Skeletal muscle tissue (tissue), 4 donors: ENCODE data around the gene KIAA1586. TPM values are rescaled to one million over a fixed set of nuclear protein-coding genes. Genes with fewer than 3 reads are reported as not detected.
A peak's percentile ranks its signal among the peaks of the same experiment; 100 is the strongest.
"Not testable (repeated sequence)": the region's sequence is repeated elsewhere in the genome, so short reads cannot be mapped to it uniquely, and the experiment has no call there.

Experiments used
- H3K27ac ChIP-seq: one replicate; pipeline ENCODE4 v1.7.0; 2013; ENCODE audit warnings: mild to moderate bottlenecking, low read depth, low read length, inconsistent platforms
- H3K27me3 ChIP-seq, 3 donors: one replicate each; pipeline ENCODE4 v1.7.0; 2013; ENCODE audit warnings: low read length in 3 of 3; ENCODE audit not compliant: control insufficient read depth in 3 of 3, insufficient read depth in 3 of 3
- H3K36me3 ChIP-seq, 3 donors: one replicate each; pipeline ENCODE4 v1.7.0; 2013; ENCODE audit warnings: low read length in 3 of 3; ENCODE audit not compliant: control insufficient read depth in 3 of 3, insufficient read depth in 3 of 3
- H3K4me1 ChIP-seq, 3 donors: one replicate each; pipeline ENCODE4 v1.7.0; 2013; ENCODE audit warnings: low read length in 3 of 3, mild to moderate bottlenecking in 3 of 3; ENCODE audit not compliant: control insufficient read depth in 3 of 3, insufficient read depth in 3 of 3
- H3K4me3 ChIP-seq, 3 donors: one replicate each; pipeline ENCODE4 v1.7.0; 2013; ENCODE audit warnings: low read length in 3 of 3
- H3K9ac ChIP-seq, 3 donors: one replicate each; pipeline ENCODE4 v1.7.0; 2013; ENCODE audit warnings: low read length in 3 of 3, mild to moderate bottlenecking in 3 of 3, moderate library complexity in 2 of 3, low read depth in 1 of 3
- H3K9me3 ChIP-seq, 3 donors: one replicate each; pipeline ENCODE4 v1.7.0; 2013; ENCODE audit warnings: low read length in 3 of 3; ENCODE audit not compliant: control insufficient read depth in 3 of 3
- total RNA-seq: library from RNA; depleted of rRNA; stranded (reverse); fragments of >200 nt; gene quantifications from one replicate; pipeline ENCODE4 v1.2.3, GENCODE V29; 2014
- donor health status: Osteomylitis.

Gene KIAA1586
- total RNA-seq, 1 donor from 2014 or later, result 15.7 TPM

- Histone ChIP-seq H3K9ac (no peak overlapping the region), H3K36me3 (no peaks in the 10 kb centered on the region), H3K4me3 (no peak overlapping the region), H3K4me1 (no peaks in the 10 kb centered on the region), H3K27me3 (peaks cover 4 to 13% (median 12%) of the 10 kb centered on the region in 3 donors), H3K27ac (no peak overlapping the region), H3K9me3 (no peaks in the 10 kb centered on the region)
These were observed 7.6 kb upstream of the KIAA1586 start for GRCh38 chr6:57038906-57039305.

DNA sequence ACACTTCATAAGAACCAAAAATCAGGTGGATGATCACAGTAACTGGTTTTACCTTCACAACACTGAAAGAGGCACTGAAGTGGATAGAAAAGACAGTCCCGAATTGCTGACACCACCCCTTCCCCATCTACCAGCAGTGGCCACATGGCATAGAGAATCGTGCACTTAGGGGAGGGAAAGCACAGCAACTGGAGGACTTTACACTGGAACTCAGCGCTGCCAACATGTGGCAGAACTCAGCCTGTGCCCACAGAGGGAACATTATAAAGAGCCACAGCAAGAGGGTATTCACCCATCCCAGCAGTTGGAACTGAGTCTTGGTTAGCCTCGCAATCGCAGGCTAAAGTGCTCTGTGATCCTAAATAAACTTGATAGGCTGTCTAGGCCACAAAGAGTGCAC lies 6.5 kb upstream of the KIAA1586 start:
- no peaks in the 10 kb centered on the region for H3K4me1 ChIP-seq
- no peaks in the 10 kb centered on the region for H3K36me3 ChIP-seq
- H3K9ac ChIP-seq, result no peak overlapping the region
- peaks cover 4 to 13% (median 12%) of the 10 kb centered on the region in 3 donors for H3K27me3 ChIP-seq
- H3K4me3 ChIP-seq, result no peak overlapping the region
- H3K9me3 ChIP-seq, result no peaks in the 10 kb centered on the region
- no peak overlapping the region for H3K27ac ChIP-seq

- H3K9ac ChIP-seq, result not testable (repeated sequence)
These were observed 2.4 kb upstream of the KIAA1586 start for GRCh38 chr6:57044061-57044460.

DNA sequence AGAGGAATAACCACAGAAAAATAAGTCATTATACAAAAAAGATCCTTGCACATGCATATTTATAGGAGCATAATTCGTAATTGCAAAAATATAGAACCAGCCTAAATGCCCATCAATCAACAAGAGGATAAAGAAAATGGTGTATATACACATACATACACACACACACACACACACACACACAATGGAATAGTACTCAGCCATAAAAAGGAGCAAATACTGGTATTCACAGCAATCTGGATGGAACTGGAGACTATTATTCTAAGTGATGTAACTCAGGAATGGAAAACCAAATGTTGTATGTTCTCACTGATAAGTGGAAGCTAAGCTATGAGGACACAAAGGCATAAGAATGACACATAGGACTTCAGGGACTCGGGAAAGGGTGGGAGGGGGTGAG lies 1.9 kb upstream of the KIAA1586 start:
- peaks cover 0 to 12% (median 11%) of the 10 kb centered on the region in 3 donors for H3K27me3 ChIP-seq
- H3K4me1 ChIP-seq, result no peaks in the 10 kb centered on the region
- H3K4me3 ChIP-seq, result no peak overlapping the region
- H3K36me3 ChIP-seq, result no peaks in the 10 kb centered on the region
- no peaks in the 10 kb centered on the region for H3K9me3 ChIP-seq
- H3K27ac ChIP-seq, result no peak overlapping the region
- no peak overlapping the region for H3K9ac ChIP-seq

More at GRCh38 chr6:57044061-57044460, 2.4 kb upstream of the KIAA1586 start:
- not testable (repeated sequence) for H3K4me3 ChIP-seq, H3K36me3 ChIP-seq, H3K9me3 ChIP-seq, H3K4me1 ChIP-seq, H3K27ac ChIP-seq
- H3K27me3 ChIP-seq, result peaks cover 0 to 12% (median 11%) of the 10 kb centered on the region in 3 donors

DNA sequence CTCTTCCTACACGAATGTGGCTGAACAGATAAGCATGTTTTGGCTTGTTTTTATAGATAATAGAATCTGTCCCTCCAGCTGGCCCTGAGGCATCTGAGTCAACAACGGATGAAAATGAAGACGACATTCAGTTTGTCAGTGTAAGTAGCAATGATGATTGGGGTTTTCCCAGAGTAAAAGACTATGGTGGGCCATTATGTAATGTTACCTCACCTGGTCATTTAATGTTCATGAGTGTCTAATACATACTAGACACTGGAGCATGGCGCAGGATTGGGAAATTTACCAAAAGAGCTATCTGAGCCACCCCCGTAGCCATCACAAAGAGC lies 728 bp downstream of the KIAA1586 start:
- not testable (repeated sequence) for H3K9me3 ChIP-seq, H3K36me3 ChIP-seq, H3K4me1 ChIP-seq, H3K27ac ChIP-seq, H3K9ac ChIP-seq, H3K4me3 ChIP-seq, H3K27me3 ChIP-seq

- not testable (repeated sequence) for H3K4me3 ChIP-seq, H3K9ac ChIP-seq, H3K9me3 ChIP-seq, H3K27ac ChIP-seq, H3K4me1 ChIP-seq, H3K36me3 ChIP-seq, H3K27me3 ChIP-seq
These were observed 1.4 kb downstream of the KIAA1586 start for GRCh38 chr6:57047859-57048258.

DNA sequence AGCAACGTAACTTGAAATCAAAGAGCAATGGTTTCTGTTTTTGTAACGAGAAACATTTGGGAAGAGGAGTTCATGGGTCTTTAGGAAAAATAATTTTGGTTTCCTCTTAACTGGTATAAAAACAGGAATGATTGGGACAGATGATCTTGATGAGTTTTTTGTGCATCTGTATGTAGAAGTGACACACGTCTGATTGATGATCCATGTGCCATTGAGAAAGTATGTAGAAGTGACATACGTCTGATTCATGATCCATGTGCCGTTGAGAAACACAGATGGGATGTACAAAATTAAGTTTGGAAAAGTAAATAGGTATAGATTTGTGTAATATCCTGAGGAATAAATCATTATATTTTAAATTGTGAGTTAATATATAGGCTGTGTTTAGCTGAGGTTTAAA lies 2.1 kb downstream of the KIAA1586 start:
- no peak overlapping the region for H3K9ac ChIP-seq
- no peaks in the 10 kb centered on the region for H3K9me3 ChIP-seq
- H3K27me3 ChIP-seq, result no peaks in the 10 kb centered on the region
- H3K4me1 ChIP-seq, result no peaks in the 10 kb centered on the region
- no peak overlapping the region for H3K27ac ChIP-seq
- H3K4me3 ChIP-seq, result no peak overlapping the region
- H3K36me3 ChIP-seq, result peaks cover 6 to 16% (median 12%) of the 10 kb centered on the region in 3 donors

DNA sequence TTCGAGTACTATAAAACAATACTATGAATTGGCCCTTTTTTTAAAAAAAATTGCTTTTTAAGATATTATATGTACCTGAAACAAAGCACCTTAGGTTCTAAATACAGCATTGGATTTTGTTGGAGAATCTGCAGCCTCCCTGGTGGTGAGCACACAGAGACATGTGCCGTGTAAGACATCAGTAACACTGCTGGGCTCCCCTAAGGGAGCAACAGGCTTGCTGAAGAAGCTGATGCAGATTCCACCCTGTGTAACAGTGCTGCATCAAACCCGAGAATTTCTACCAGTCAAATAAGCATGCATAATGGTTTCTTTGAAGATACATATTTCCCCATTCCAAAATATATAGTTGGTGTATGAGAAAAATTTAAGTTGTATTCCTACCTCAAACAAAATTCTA lies 17.4 kb downstream of the KIAA1586 start:
- Histone ChIP-seq H3K4me1 (no peaks in the 10 kb centered on the region), H3K27me3 (no peaks in the 10 kb centered on the region), H3K9me3 (no peaks in the 10 kb centered on the region), H3K36me3 (peaks cover 3 to 20% (median 16%) of the 10 kb centered on the region in 3 donors), H3K9ac (no peak overlapping the region), H3K27ac (no peak overlapping the region), H3K4me3 (no peak overlapping the region)

- Histone ChIP-seq H3K9me3 (no peaks in the 10 kb centered on the region), H3K36me3 (peaks cover 3 to 20% (median 12%) of the 10 kb centered on the region in 3 donors), H3K9ac (peak overlapping the region in 1 of 3 donors; percentile 20), H3K4me1 (no peaks in the 10 kb centered on the region), H3K4me3 (no peak overlapping the region), H3K27ac (no peak overlapping the region), H3K27me3 (no peaks in the 10 kb centered on the region)
These were observed 18.3 kb downstream of the KIAA1586 start for GRCh38 chr6:57064809-57065208.

GRCh38 chr6:57068061-57068460 lies 21.6 kb downstream of the KIAA1586 start:
- Histone ChIP-seq H3K9ac (no peak overlapping the region), H3K27ac (no peak overlapping the region), H3K4me3 (no peak overlapping the region), H3K4me1 (no peaks in the 10 kb centered on the region), H3K36me3 (peaks cover 0 to 12% (median 3%) of the 10 kb centered on the region in 3 donors), H3K9me3 (no peaks in the 10 kb centered on the region), H3K27me3 (no peaks in the 10 kb centered on the region)

DNA sequence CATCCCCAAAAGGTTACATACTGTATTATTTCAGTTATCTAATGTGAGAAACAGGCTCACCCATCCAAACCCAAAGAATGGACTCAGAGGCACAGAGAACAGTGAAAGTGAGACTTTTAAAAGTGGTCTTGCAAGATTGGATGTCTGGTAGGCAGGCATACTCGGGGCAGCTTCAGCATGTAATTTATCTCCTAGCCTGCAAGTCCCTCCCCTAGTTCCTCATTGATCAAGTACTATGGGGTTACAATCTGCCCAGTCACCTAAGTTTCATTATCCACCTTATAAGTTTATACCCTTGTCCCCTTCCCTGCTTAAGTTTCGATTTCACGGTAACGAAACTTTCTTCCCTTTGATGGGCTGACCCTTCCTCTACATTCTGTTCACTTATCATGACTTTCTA lies 22.7 kb downstream of the KIAA1586 start:
- Histone ChIP-seq H3K36me3 (peaks cover 0 to 10% (median 3%) of the 10 kb centered on the region in 3 donors), H3K27ac (no peak overlapping the region), H3K27me3 (no peaks in the 10 kb centered on the region)

More for the DNA sequence above, 22.7 kb downstream of the KIAA1586 start:
- Histone ChIP-seq H3K4me3 (no peak overlapping the region), H3K9me3 (no peaks in the 10 kb centered on the region), H3K4me1 (no peaks in the 10 kb centered on the region), H3K9ac (no peak overlapping the region)
